HEK293 (cell line): ENCODE data around the gene ARHGAP30.

ENCODE experiments used
- EGR2 ChIP-seq: fragments of 450-650 bp; formaldehyde crosslinking; IDR thresholded peaks from 2 replicates; pipeline ENCODE4 v1.5.1; 2016; ENCODE audit warnings: low read depth, missing biosample characterization, missing genetic modification characterization
- KLF8 ChIP-seq: fragments of 450-650 bp; formaldehyde crosslinking; IDR thresholded peaks from 2 replicates; pipeline ENCODE4 v1.5.1; 2016; ENCODE audit warnings: missing biosample characterization, missing genetic modification characterization
- ZBTB17 ChIP-seq: fragments of 450-650 bp; formaldehyde crosslinking; IDR thresholded peaks from 2 replicates; pipeline ENCODE4 v1.5.1; 2016; ENCODE audit warnings: missing biosample characterization, missing genetic modification characterization
- ZFP69B ChIP-seq: fragments of 450-650 bp; formaldehyde crosslinking; IDR thresholded peaks from 2 replicates; pipeline ENCODE4 v1.5.1; 2016; ENCODE audit warnings: missing biosample characterization, missing genetic modification characterization
- ZNF10 ChIP-seq: fragments of 450-650 bp; formaldehyde crosslinking; IDR thresholded peaks from 2 replicates; pipeline ENCODE4 v1.5.1; 2017; ENCODE audit warnings: missing biosample characterization, missing genetic modification characterization
- ZNF114 ChIP-seq: fragments of 450-650 bp; formaldehyde crosslinking; IDR thresholded peaks from 2 replicates; pipeline ENCODE4 v1.5.0; 2017; ENCODE audit warnings: missing biosample characterization, missing genetic modification characterization
- ZNF157 ChIP-seq: fragments of 450-650 bp; formaldehyde crosslinking; IDR thresholded peaks from 2 replicates; pipeline ENCODE4 v1.5.1; 2016; ENCODE audit warnings: missing biosample characterization, missing genetic modification characterization
- ZNF16 ChIP-seq: fragments of 450-650 bp; formaldehyde crosslinking; IDR thresholded peaks from 2 replicates; pipeline ENCODE4 v1.5.1; 2016; ENCODE audit warnings: low read depth, missing biosample characterization, missing genetic modification characterization
- ZNF214 ChIP-seq: fragments of 450-650 bp; formaldehyde crosslinking; IDR thresholded peaks from 2 replicates; pipeline ENCODE4 v1.5.1; 2017; ENCODE audit warnings: missing biosample characterization, mild to moderate bottlenecking, missing genetic modification characterization, borderline replicate concordance
- ZNF24 ChIP-seq: fragments of 450-650 bp; formaldehyde crosslinking; IDR thresholded peaks from 2 replicates; pipeline ENCODE4 v1.5.1; 2016; ENCODE audit warnings: missing biosample characterization, missing genetic modification characterization
- ZNF350 ChIP-seq: fragments of 450-650 bp; formaldehyde crosslinking; IDR thresholded peaks from 2 replicates; pipeline ENCODE4 v1.5.0; 2017; ENCODE audit warnings: missing biosample characterization, mild to moderate bottlenecking, missing genetic modification characterization
- ZNF394 ChIP-seq: fragments of 450-650 bp; formaldehyde crosslinking; IDR thresholded peaks from 2 replicates; pipeline ENCODE4 v1.5.1; 2016; ENCODE audit warnings: missing biosample characterization, missing genetic modification characterization, mild to moderate bottlenecking, moderate library complexity, borderline replicate concordance
- ZNF585B ChIP-seq: fragments of 450-650 bp; formaldehyde crosslinking; IDR thresholded peaks from 2 replicates; pipeline ENCODE4 v1.5.1; 2016; ENCODE audit warnings: missing biosample characterization, missing genetic modification characterization
- ZNF626 ChIP-seq: fragments of 450-650 bp; sonication (Bioruptor Pico); formaldehyde crosslinking; IDR thresholded peaks from 2 replicates; pipeline ENCODE4 v1.5.1; 2018; ENCODE audit warnings: missing biosample characterization, missing genetic modification characterization, inconsistent platforms
- ZNF704 ChIP-seq: fragments of 450-650 bp; formaldehyde crosslinking; IDR thresholded peaks from 2 replicates; pipeline ENCODE4 v1.5.1; 2016; ENCODE audit warnings: missing biosample characterization, missing genetic modification characterization
- ZNF707 ChIP-seq: fragments of 450-650 bp; formaldehyde crosslinking; IDR thresholded peaks from 2 replicates; pipeline ENCODE4 v1.5.1; 2016; ENCODE audit warnings: missing biosample characterization, missing genetic modification characterization
- ZSCAN23 ChIP-seq: fragments of 450-650 bp; formaldehyde crosslinking; IDR thresholded peaks from 2 replicates; pipeline ENCODE4 v1.5.1; 2016; ENCODE audit warnings: missing biosample characterization, missing genetic modification characterization
- ZSCAN5A ChIP-seq: fragments of 450-650 bp; formaldehyde crosslinking; IDR thresholded peaks from 2 replicates; pipeline ENCODE4 v1.5.1; 2016; ENCODE audit warnings: missing biosample characterization, missing genetic modification characterization
- TF ChIP-seq, protein P1 (sequence below): fragments of 450-650 bp; formaldehyde crosslinking; IDR thresholded peaks from 2 replicates; pipeline ENCODE4 v1.5.1; 2016; ENCODE audit warnings: missing biosample characterization, missing genetic modification characterization, borderline replicate concordance
- TF ChIP-seq, protein P2 (sequence below): fragments of 450-650 bp; formaldehyde crosslinking; IDR thresholded peaks from 2 replicates; pipeline ENCODE4 v1.5.1; 2016; ENCODE audit warnings: missing biosample characterization, missing genetic modification characterization, borderline replicate concordance
- TF ChIP-seq, protein P3 (sequence below): fragments of 450-650 bp; formaldehyde crosslinking; IDR thresholded peaks from 2 replicates; pipeline ENCODE4 v1.5.1; 2016; ENCODE audit warnings: missing biosample characterization, missing genetic modification characterization
- TF ChIP-seq, protein P4 (sequence below): fragments of 450-650 bp; formaldehyde crosslinking; IDR thresholded peaks from 2 replicates; pipeline ENCODE4 v1.5.1; 2016; ENCODE audit warnings: missing biosample characterization, missing genetic modification characterization

The ARHGAP30 gene

DNA sequence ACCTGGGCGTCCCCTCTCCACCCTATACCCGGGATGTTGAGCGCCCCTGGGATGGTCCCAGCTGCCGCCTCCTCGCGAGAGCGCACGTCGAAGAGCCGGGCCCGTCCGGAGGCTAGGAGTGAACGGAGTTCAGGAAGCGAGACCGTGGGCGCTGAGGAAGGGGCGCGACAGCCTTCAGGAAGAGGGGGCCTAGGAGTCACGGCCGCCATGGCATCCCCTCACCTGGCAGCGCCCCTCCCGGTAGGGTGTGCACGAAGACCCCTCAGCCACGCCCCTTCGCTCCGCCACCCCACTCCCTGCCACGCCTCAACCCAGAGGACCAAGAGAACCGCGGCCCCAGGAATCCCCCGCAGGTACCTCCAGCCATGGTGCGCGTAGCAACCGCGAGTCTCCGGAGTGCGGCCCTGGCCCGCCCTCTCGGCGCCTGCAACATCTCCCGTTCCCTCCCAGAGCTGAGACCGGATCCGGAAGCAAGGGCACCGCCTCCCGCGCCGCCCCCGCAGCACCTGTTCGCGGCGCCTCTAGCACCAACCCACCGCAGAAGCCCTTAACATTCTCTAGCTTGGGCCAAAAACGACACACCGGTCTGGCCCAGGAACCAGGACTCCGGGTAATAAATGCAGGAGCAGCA, 31.1 kb downstream of the ARHGAP30 start, which contains the start of gene TSTD1 (continued):
- TF ChIP-seq, protein P1, sequence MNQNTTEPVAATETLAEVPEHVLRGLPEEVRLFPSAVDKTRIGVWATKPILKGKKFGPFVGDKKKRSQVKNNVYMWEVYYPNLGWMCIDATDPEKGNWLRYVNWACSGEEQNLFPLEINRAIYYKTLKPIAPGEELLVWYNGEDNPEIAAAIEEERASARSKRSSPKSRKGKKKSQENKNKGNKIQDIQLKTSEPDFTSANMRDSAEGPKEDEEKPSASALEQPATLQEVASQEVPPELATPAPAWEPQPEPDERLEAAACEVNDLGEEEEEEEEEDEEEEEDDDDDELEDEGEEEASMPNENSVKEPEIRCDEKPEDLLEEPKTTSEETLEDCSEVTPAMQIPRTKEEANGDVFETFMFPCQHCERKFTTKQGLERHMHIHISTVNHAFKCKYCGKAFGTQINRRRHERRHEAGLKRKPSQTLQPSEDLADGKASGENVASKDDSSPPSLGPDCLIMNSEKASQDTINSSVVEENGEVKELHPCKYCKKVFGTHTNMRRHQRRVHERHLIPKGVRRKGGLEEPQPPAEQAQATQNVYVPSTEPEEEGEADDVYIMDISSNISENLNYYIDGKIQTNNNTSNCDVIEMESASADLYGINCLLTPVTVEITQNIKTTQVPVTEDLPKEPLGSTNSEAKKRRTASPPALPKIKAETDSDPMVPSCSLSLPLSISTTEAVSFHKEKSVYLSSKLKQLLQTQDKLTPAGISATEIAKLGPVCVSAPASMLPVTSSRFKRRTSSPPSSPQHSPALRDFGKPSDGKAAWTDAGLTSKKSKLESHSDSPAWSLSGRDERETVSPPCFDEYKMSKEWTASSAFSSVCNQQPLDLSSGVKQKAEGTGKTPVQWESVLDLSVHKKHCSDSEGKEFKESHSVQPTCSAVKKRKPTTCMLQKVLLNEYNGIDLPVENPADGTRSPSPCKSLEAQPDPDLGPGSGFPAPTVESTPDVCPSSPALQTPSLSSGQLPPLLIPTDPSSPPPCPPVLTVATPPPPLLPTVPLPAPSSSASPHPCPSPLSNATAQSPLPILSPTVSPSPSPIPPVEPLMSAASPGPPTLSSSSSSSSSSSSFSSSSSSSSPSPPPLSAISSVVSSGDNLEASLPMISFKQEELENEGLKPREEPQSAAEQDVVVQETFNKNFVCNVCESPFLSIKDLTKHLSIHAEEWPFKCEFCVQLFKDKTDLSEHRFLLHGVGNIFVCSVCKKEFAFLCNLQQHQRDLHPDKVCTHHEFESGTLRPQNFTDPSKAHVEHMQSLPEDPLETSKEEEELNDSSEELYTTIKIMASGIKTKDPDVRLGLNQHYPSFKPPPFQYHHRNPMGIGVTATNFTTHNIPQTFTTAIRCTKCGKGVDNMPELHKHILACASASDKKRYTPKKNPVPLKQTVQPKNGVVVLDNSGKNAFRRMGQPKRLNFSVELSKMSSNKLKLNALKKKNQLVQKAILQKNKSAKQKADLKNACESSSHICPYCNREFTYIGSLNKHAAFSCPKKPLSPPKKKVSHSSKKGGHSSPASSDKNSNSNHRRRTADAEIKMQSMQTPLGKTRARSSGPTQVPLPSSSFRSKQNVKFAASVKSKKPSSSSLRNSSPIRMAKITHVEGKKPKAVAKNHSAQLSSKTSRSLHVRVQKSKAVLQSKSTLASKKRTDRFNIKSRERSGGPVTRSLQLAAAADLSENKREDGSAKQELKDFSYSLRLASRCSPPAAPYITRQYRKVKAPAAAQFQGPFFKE, result no peak
- TF ChIP-seq ZNF214 (tag by site-specific recombination) (no peak), ZNF350 (tag by site-specific recombination) (no peak), ZNF157 (tag by site-specific recombination) (no peak), EGR2 (tag by site-specific recombination) (peak; percentile 73), ZNF10 (no peak), ZNF707 (tag by site-specific recombination) (no peak), ZBTB17 (tag by site-specific recombination) (no peak), ZSCAN5A (tag by site-specific recombination) (no peak), ZNF16 (tag by site-specific recombination) (no peak), ZNF626 (tag by site-specific recombination) (no peak), ZNF114 (tag by site-specific recombination) (no peak), ZNF704 (no peak), ZFP69B (no peak), ZNF24 (no peak), ZNF585B (tag by site-specific recombination) (no peak), ZSCAN23 (no peak), KLF8 (tag by site-specific recombination) (peak; percentile 80), ZNF394 (tag by site-specific recombination) (no peak)
- TF ChIP-seq, protein P2, sequence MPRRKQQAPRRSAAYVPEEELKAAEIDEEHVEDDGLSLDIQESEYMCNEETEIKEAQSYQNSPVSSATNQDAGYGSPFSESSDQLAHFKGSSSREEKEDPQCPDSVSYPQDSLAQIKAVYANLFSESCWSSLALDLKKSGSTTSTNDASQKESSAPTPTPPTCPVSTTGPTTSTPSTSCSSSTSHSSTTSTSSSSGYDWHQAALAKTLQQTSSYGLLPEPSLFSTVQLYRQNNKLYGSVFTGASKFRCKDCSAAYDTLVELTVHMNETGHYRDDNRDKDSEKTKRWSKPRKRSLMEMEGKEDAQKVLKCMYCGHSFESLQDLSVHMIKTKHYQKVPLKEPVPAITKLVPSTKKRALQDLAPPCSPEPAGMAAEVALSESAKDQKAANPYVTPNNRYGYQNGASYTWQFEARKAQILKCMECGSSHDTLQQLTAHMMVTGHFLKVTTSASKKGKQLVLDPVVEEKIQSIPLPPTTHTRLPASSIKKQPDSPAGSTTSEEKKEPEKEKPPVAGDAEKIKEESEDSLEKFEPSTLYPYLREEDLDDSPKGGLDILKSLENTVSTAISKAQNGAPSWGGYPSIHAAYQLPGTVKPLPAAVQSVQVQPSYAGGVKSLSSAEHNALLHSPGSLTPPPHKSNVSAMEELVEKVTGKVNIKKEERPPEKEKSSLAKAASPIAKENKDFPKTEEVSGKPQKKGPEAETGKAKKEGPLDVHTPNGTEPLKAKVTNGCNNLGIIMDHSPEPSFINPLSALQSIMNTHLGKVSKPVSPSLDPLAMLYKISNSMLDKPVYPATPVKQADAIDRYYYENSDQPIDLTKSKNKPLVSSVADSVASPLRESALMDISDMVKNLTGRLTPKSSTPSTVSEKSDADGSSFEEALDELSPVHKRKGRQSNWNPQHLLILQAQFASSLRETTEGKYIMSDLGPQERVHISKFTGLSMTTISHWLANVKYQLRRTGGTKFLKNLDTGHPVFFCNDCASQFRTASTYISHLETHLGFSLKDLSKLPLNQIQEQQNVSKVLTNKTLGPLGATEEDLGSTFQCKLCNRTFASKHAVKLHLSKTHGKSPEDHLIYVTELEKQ (tag by site-specific recombination), result no peak
- TF ChIP-seq, protein P3, sequence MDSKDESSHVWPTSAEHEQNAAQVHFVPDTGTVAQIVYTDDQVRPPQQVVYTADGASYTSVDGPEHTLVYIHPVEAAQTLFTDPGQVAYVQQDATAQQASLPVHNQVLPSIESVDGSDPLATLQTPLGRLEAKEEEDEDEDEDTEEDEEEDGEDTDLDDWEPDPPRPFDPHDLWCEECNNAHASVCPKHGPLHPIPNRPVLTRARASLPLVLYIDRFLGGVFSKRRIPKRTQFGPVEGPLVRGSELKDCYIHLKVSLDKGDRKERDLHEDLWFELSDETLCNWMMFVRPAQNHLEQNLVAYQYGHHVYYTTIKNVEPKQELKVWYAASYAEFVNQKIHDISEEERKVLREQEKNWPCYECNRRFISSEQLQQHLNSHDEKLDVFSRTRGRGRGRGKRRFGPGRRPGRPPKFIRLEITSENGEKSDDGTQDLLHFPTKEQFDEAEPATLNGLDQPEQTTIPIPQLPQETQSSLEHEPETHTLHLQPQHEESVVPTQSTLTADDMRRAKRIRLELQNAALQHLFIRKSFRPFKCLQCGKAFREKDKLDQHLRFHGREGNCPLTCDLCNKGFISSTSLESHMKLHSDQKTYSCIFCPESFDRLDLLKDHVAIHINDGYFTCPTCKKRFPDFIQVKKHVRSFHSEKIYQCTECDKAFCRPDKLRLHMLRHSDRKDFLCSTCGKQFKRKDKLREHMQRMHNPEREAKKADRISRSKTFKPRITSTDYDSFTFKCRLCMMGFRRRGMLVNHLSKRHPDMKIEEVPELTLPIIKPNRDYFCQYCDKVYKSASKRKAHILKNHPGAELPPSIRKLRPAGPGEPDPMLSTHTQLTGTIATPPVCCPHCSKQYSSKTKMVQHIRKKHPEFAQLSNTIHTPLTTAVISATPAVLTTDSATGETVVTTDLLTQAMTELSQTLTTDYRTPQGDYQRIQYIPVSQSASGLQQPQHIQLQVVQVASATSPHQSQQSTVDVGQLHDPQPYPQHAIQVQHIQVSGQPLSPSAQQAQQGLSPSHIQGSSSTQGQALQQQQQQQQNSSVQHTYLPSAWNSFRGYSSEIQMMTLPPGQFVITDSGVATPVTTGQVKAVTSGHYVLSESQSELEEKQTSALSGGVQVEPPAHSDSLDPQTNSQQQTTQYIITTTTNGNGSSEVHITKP, result peak; percentile 44; the same call in 1 of the 2 replicates
- TF ChIP-seq, protein P4, sequence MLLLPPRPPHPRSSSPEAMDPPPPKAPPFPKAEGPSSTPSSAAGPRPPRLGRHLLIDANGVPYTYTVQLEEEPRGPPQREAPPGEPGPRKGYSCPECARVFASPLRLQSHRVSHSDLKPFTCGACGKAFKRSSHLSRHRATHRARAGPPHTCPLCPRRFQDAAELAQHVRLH (tag by site-specific recombination), result peak; percentile 76; the same call in 1 of the 2 replicates
